ENCODE measurements around the gene TNNT2. TPM values are rescaled to one million over a fixed set of nuclear protein-coding genes. Genes with fewer than 3 reads are reported as not detected.

TNNT2 gene
- total and polyA plus RNA-seq, 2 of the 8 experiments (the other 6 are each of a cell fraction or from before 2014, with no cell fraction given), result 3.1 to 21.0 TPM

DNA sequence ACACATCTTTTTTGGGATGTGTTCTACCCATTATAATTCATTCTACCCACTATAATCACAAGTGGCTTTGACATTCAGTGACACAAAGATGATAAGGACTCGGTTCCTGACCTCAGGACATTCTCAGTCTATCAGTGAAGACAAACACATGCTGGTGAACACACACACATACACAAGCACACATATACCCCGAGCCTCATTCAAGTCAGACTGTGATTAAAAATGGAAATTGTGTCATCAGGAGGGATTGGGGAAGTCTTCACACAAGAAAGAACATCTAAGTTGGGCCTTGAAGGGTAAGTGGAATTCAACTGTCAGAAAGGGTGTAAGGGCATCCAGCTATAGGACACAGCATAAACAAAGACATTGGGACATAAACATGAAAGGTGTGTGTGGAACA, 24.2 kb upstream of the TNNT2 start:
- Histone ChIP-seq H3K36me3 (ENCODE audit: control insufficient read depth in 2 of 4, insufficient read depth in 4 of 4, low read length in 3 of 4) (no peaks in the 10 kb centered on the region), H3K23me2 (ENCODE audit: low read depth, low read length) (peaks cover 5% of the 10 kb centered on the region; the same call in 1 of the 2 replicates), H2BK5ac (ENCODE audit: low read depth, low read length) (no peak overlapping the region), H2BK12ac (ENCODE audit: low read depth, low read length) (no peak overlapping the region), H3K4me2 (ENCODE audit: insufficient read depth in 1 of 2, low read depth in 2 of 2, low read length in 2 of 2) (no peak overlapping the region), H3K14ac (ENCODE audit: insufficient read length) (no peak overlapping the region), H3K79me2 (ENCODE audit: control insufficient read depth in 1 of 2, insufficient read depth in 2 of 2, low read length in 2 of 2) (peaks cover 0 to 3% of the 10 kb centered on the region in 2 experiments; a peak in 1 of 4 replicates), H2AK5ac (ENCODE audit: low read depth, low read length) (no peak overlapping the region; the same call in 1 of the 2 replicates), H3K4me1 (replicated peaks in 1 of 4; ENCODE audit: control insufficient read depth in 3 of 4, insufficient read depth in 4 of 4, low read length in 3 of 4) (peaks cover 3 to 19% (median 14%) of the 10 kb centered on the region in 4 experiments), H2BK15ac (ENCODE audit: low read length) (no peak overlapping the region), H4K8ac (ENCODE audit: extremely low read depth, insufficient read depth, low read length) (no peak overlapping the region), H3K27me3 (replicated peaks in 1 of 4; ENCODE audit: control insufficient read depth in 3 of 4, extremely low read depth in 1 of 4, insufficient read depth in 3 of 4, low read length in 3 of 4) (peaks cover 0 to 12% (median 2%) of the 10 kb centered on the region in 4 experiments; a peak in 5 of 7 replicates), H2BK120ac (replicated peaks; ENCODE audit: low read depth, low read length) (no peak overlapping the region), H3K9me3 (ENCODE audit: insufficient read depth in 2 of 2, low read depth in 1 of 2, low read length in 1 of 2) (no peaks in the 10 kb centered on the region), H3K56ac (replicated peaks; ENCODE audit: insufficient read length, low read depth, low read length) (no peak overlapping the region), H3K9ac (replicated peaks in 1 of 4; ENCODE audit: extremely low read depth in 1 of 4, low read depth in 3 of 4, low read length in 3 of 4) (no peak overlapping the region), H3K79me1 (ENCODE audit: low read depth, low read length) (peaks cover 2% of the 10 kb centered on the region), H4K91ac (replicated peaks; ENCODE audit: insufficient read length, low read length) (no peak overlapping the region), H4K5ac (ENCODE audit: insufficient read length, low read depth, low read length) (no peak overlapping the region), H3K23ac (ENCODE audit: insufficient read length) (no peak overlapping the region), H2AFZ (ENCODE audit: low read length) (no peak overlapping the region), H3K18ac (ENCODE audit: extremely low read depth, low read length) (no peak overlapping the region), H4K20me1 (replicated peaks in 1 of 2; ENCODE audit: control insufficient read depth in 1 of 2, insufficient read depth in 2 of 2, low read length in 2 of 2) (peaks cover 0 to 3% of the 10 kb centered on the region in 2 experiments), H3K27ac (ENCODE audit: low read depth, low read length) (no peak overlapping the region), H3K4ac (replicated peaks; ENCODE audit: insufficient read length, low read depth, low read length) (no peak overlapping the region), H2BK20ac (ENCODE audit: low read length) (no peak overlapping the region), H3K4me3 (ENCODE audit: extremely low read depth in 1 of 4, insufficient read depth in 2 of 4, low read depth in 3 of 4, low read length in 4 of 4) (no peak overlapping the region)
- TF ChIP-seq TBP (IDR thresholded peaks at IDR 0.05; ENCODE audit: low read depth, low read length), result no peak
- CTCF ChIA-PET (ENCODE audit: partially characterized antibody), result interaction anchor here (0.9 to 14.7 kb wide), 6 partner anchors 8 to 41 kb away, joined by 4 to 371 read pairs (median 18); partner anchors contain the start of gene TNNT2
- POLR2A ChIA-PET (ENCODE audit: partially characterized antibody), result interaction anchor here (1.8 to 2.1 kb wide), 2 partner anchors 14 to 21 kb away, joined by 4 to 8 read pairs; no protein-coding TSS in a partner anchor
- FAIRE-seq, result no peak
- WGBS, 2 experiments (ENCODE audit: extremely low coverage in 1 of 2, insufficient coverage in 1 of 2, insufficient read length in 1 of 2, insufficient replicate concordance in 2 of 2, low coverage in 1 of 2, low lambda C conversion rate in 2 of 2, missing lambda C conversion rate in 1 of 2), result 79% methylated on average over 2 of the region's 2 CpGs; no CpG with 5 or more reads in 1 of the 2 experiments
- no peak for DNase-seq (ENCODE audit: low read depth in 1 of 2, low spot score in 2 of 2)

Measured in H1 (cell line).